Ammon's horn (tissue), 1 donor: ENCODE measurements around the gene WDR89.
"Not testable (repeated sequence)": the region's sequence is repeated elsewhere in the genome, so short reads cannot be mapped to it uniquely, and the experiment has no call there.

Experiments used
- DNase-seq: peaks from one replicate; pipeline ENCODE4 v3.0.0-alpha.2; 2016; ENCODE audit warnings: low spot score

Gene WDR89

GRCh38 chr14:63641473-63642228 lies at the start of gene WDR89:
WDR89 (minus strand) TSS chr14:63641871; CDS start chr14:63599942, 41,929 bp downstream.
- DNase-seq, result peak; percentile 100

GRCh38 chr14:63689132-63689531 lies 47.5 kb upstream of the WDR89 start:
- no peak for DNase-seq

GRCh38 chr14:63686926-63687325 lies 45.3 kb upstream of the WDR89 start:
- DNase-seq, result no peak

- DNase-seq, result no peak
These were observed 43.7 kb upstream of the WDR89 start for GRCh38 chr14:63685401-63685800.

- DNase-seq, result no peak
These were observed 41.3 kb upstream of the WDR89 start for GRCh38 chr14:63682727-63683593.

- DNase-seq, result no peak
These were observed 36.9 kb upstream of the WDR89 start for GRCh38 chr14:63678536-63678935.

GRCh38 chr14:63677891-63678379 lies 36.3 kb upstream of the WDR89 start:
- no peak for DNase-seq

- no peak for DNase-seq
These were observed 34.9 kb upstream of the WDR89 start for GRCh38 chr14:63676615-63677014.

- DNase-seq, result no peak
These were observed 32.3 kb upstream of the WDR89 start for GRCh38 chr14:63673886-63674497.

DNA sequence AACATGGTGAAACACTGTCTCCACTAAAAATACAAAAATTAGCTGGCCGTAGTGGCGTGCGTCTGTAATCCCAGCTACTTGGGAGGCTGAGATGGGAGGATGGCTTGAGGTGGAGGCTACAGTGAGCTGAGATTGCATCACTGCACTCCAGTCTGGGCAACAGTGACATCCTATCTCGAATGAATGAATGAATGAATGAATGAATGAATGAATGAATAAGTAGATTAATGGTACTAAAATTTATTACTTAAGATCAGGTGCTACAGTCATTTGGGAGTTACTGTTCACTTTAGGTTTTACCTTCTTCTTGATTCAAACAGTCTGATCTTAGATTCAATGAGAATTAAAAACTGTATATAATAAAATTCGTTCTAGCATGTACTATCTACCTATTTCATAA lies 31.6 kb upstream of the WDR89 start:
- no peak for DNase-seq

DNA sequence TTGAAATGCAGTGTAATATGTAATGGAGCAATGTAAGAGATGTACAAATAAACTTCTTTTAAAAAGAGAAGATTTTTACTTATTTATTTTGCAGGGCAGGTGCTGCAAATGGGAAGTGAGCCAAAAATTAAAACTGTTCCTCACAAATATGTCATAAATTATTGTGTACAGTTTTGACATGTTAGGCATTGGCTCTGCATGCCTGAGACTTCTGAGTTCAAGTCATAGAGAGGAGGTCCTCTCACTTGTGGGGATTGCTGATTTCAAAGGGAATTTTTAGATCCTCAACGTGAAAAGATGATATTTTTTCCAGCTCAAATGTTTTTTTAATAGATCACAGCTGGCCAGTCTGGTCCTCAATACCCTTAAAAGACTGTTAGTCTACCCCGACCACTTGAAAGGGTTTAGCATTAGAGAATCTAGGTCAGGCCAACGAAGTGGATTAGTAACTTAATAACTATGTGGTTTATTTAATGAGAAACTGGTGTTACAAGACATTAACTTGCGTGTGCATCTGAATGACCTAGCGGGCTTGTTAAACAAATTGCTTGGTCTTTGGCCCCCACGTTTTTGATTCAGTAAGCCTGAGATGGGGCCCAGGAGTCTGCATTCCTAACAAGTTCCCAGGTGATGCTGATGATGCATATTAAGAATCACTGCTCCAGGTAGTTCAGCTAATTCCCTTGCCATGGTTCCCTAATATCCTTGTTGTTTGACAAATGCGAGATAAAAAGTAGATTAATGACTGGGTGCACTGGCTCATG lies 30.9 kb upstream of the WDR89 start:
- no peak for DNase-seq

GRCh38 chr14:63671987-63672386 lies 30.3 kb upstream of the WDR89 start:
- DNase-seq, result no peak

GRCh38 chr14:63670692-63671091 lies 29.0 kb upstream of the WDR89 start:
- DNase-seq, result no peak

DNA sequence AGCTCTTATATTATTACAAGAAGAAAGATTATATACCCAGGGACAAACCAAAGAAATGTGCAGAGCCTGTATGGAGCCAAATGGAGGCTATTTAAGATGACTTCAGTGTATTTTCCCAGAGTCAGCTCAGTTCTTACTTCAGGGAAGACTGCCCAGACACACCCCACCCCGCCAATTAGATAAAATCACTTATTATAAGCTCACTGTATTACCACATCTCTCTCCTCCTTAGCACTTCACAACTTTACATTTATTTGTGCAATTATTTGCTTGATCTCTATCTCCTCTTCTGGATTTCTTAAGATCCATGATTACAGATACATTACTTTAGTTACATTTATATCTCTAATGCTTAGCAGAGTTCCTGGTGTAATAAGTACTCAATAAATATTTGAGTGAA lies 24.7 kb upstream of the WDR89 start:
- no peak for DNase-seq

DNA sequence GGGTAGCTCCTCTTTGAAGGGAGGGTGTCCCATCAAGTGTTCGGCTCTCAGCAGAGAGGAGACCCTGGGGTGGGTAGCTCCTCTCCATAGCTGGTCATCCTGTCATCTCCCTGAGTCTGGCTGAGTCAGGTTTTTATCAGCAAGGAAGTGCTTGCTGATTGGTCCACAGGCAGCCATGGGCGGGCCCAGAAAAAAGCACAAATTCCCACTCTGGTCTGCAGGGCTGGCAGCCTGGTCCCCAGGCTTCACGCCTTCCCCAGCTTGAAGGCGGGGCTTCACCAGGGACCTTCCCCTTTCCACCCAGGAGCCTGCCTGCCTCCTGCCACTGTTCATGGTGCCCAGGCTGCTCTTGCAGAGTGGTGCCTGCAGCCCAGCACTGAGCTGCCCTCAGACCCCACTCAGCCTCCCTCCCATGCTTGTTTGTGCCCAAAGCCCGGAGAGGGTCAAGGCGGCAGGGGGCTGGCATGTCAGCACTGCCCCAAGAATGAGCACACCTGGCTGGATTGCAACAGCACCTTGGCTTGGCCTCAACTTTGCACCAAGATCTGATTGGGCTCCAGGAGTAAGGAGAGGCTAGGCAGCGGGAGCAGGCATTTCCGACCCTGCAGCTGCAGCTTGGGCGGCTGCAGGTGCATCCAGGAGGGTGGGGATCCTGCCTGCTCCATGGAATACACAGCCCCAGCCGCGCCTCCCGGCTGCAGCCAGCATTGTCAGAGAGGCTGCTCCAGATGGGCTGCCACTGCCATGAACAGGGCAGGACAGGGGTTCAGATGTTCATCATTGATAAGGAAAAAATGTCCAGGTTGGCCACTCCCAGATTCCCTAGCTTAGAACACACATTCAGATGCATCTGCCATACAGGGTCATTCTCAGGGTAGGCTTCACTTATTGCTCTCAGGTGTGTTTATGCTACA lies 22.0 kb upstream of the WDR89 start:
- no peak for DNase-seq

- no peak for DNase-seq
These were observed 21.1 kb upstream of the WDR89 start for GRCh38 chr14:63662776-63663175.

DNA sequence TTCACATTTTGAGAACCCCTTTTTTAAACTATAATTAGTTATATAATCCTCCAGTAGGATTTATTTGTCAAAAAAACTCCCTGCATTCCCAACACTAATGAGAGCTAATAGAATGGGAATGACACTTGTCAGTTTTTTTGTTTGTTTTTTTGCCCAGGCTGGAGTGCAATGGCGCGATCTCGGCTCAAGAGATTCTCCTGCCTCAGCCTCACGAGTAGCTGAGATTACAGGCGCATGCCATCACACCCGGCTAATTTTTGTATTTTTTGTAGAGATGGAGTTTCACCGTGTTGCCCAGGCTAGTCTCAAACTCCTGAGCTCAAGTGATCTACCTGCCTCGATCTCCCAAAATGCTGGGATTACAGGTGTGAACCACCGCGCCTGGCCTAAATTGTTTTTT lies 20.2 kb upstream of the WDR89 start:
- not testable (repeated sequence) for DNase-seq

GRCh38 chr14:63659726-63660125 lies 18.1 kb upstream of the WDR89 start:
- peak; percentile 89 for DNase-seq

GRCh38 chr14:63656194-63656593 lies 14.5 kb upstream of the WDR89 start:
- no peak for DNase-seq

DNA sequence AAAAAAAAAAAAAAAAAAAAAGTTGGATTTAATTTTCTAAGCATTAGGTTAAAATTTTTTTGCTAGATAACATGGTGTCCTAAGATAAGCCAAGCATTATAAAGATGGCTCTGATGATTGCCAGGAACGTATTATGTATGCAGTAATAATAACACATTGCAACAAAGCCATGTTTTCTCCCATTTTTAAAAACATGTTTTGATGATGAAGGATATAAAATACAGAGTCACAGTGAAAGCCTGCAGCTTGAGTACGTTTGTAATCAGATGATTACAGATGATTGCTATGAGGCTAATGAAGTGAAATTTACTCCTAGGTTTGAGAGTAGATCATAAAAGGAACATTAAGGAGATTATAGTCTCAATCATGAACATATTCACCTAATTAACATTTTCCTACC lies 13.3 kb upstream of the WDR89 start:
- no peak for DNase-seq

DNA sequence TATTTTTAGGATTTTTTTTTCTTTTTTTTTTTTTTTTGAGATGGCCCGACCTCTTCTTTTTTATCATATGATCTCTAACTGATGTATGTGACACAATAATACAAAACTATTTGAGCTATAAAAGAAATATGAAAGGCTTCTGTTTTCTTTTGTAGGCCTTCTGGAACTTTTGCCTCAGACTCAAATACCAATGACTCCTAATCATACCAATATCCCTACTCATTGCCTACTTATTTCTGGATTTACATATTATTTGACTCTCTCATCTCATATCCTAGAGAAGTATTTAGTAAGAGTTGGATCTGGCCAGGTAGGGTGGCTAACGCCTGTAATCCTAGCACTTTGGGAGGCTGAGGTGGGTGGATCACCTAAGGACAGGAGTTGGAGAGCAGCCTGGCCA lies 12.7 kb upstream of the WDR89 start:
- no peak for DNase-seq
